HCT116 (cell line): Measurements from ENCODE around the gene UBAC2. TPM values are rescaled to one million over a fixed set of nuclear protein-coding genes. Genes with fewer than 3 reads are reported as not detected.
A peak's percentile ranks its signal among the peaks of the same experiment; 100 is the strongest.

ENCODE experiments used
- ATAC-seq: fragments of 200-7000 bp; cut with Tn5 transposase; 2 replicates; pipeline ENCODE4 v1.9.1; 2020; ENCODE audit warnings: mild to moderate bottlenecking, moderate library complexity
- BruUV-seq: library from RNA; stranded (reverse); fragments of 400-500 nt; replicated peaks from 2 replicates; lab custom pipeline; 2021; lab: Mats Ljungman, UMichigan
- CTCF ChIA-PET: fragments of 300-600 bp; sonication (Branson Sonifier 250); formaldehyde crosslinking; loops from one replicate; lab custom pipeline; 2021; ENCODE audit warnings: antibody characterized with exemption; lab: Charles Lee
- POLR2A ChIA-PET: fragments of 300-600, 350-600 bp; sonication (Branson Sonifier 250); formaldehyde crosslinking; loops from one replicate; lab custom pipeline; 2021; ENCODE audit warnings: antibody characterized with exemption; lab: Charles Lee
- RAD21 ChIA-PET, 2 experiments: fragments of 300-600 bp; sonication (Branson Sonifier 250); formaldehyde crosslinking; loops; one replicate each; lab custom pipeline; 2023; ENCODE audit warnings: low total read pairs in 2 of 2; ENCODE audit not compliant: uncharacterized antibody in 2 of 2, unreplicated experiment in 2 of 2, low non-redundant PET in 1 of 2; lab: Charles Lee
- DNase-seq: peaks from one replicate; pipeline ENCODE4 v3.0.0-alpha.2; 2010; ENCODE audit warnings: low read depth, low spot score
- H2AFZ ChIP-seq: fragments of 200-600 bp; shearing (Covaris generic), sonication (generic); 2 replicates; pipeline ENCODE4 v1.6.1; 2017; ENCODE audit warnings: low read depth, mixed run types, mixed read lengths, antibody characterized with exemption, low read length; ENCODE audit not compliant: poor library complexity, severe bottlenecking
- H3K27ac ChIP-seq: 2 replicates; pipeline ENCODE4 v1.5.1; 2012; ENCODE audit warnings: low read depth, low read length
- H3K27me3 ChIP-seq: fragments of 200-600 bp; sonication (generic); 2 replicates; pipeline ENCODE4 v1.6.1; 2016; ENCODE audit warnings: mixed run types, low read length, mixed read lengths; ENCODE audit not compliant: insufficient read depth
- H3K36me3 ChIP-seq, 2 experiments: fragments of 200-500 bp in 1 of 2; fragments of 200-600 bp in 1 of 2; sonication (Bioruptor generic) in 1 of 2; sonication (generic) in 1 of 2; 2 replicates each; pipeline versions ENCODE4 v1.5.1 to v1.6.1; 2014 to 2016; ENCODE audit warnings: low read length in 2 of 2, inconsistent platforms in 1 of 2, mixed read lengths in 1 of 2, mixed run types in 1 of 2; ENCODE audit not compliant: insufficient read depth in 2 of 2, control insufficient read depth in 1 of 2
- H3K4me1 ChIP-seq, 2 experiments: fragments of 200-600 bp in 1 of 2; sonication (generic) in 1 of 2; 2 replicates each; pipeline versions ENCODE4 v1.5.1 to v1.6.1; 2012 to 2017; ENCODE audit warnings: low read length in 2 of 2, inconsistent platforms in 1 of 2, mild to moderate bottlenecking in 1 of 2, mixed read lengths in 1 of 2, mixed run types in 1 of 2, moderate library complexity in 1 of 2; ENCODE audit not compliant: insufficient read depth in 2 of 2, control insufficient read depth in 1 of 2
- H3K4me2 ChIP-seq: fragments of 200-600 bp; sonication (generic); 2 replicates; pipeline ENCODE4 v1.6.1; 2017; ENCODE audit warnings: mixed run types, low read length, mixed read lengths
- H3K4me3 ChIP-seq, 2 experiments: fragments of 200-600 bp in 1 of 2; sonication (generic) in 1 of 2; replicated peaks in 1 of 2; 2 replicates each; pipeline ENCODE4 v1.5.1; 2011 to 2016; ENCODE audit warnings: low read length in 2 of 2, control low read depth in 1 of 2, low read depth in 1 of 2, mild to moderate bottlenecking in 1 of 2, mixed read lengths in 1 of 2, mixed run types in 1 of 2
- H3K79me2 ChIP-seq: fragments of 200-600 bp; sonication (generic); 2 replicates; pipeline ENCODE4 v1.6.1; 2017; ENCODE audit warnings: mild to moderate bottlenecking, mixed run types, low read length, moderate library complexity, mixed read lengths; ENCODE audit not compliant: insufficient read depth
- H3K9ac ChIP-seq: fragments of 200-600 bp; sonication (generic); 2 replicates; pipeline ENCODE4 v1.6.1; 2016; ENCODE audit warnings: low read length, mixed read lengths
- H3K9me2 ChIP-seq: fragments of 200-600 bp; sonication (generic), shearing (Covaris generic); 2 replicates; pipeline ENCODE4 v1.6.1; 2017; ENCODE audit warnings: mixed run types, mild to moderate bottlenecking, moderate library complexity; ENCODE audit not compliant: insufficient read depth
- H3K9me3 ChIP-seq, 2 experiments: fragments of 200-500 bp in 1 of 2; fragments of 200-600 bp in 1 of 2; sonication (Bioruptor generic) in 1 of 2; sonication (generic) in 1 of 2; 2 replicates each; pipeline ENCODE4 v1.6.1; 2014 to 2017; ENCODE audit warnings: low read length in 2 of 2, mixed read lengths in 2 of 2, inconsistent platforms in 1 of 2, low read depth in 1 of 2, mild to moderate bottlenecking in 1 of 2, mixed run types in 1 of 2, moderate library complexity in 1 of 2; ENCODE audit not compliant: control insufficient read depth in 1 of 2, insufficient read depth in 1 of 2
- H4K20me1 ChIP-seq: fragments of 200-600 bp; sonication (generic), shearing (Covaris generic); 2 replicates; pipeline ENCODE4 v1.6.1; 2017; ENCODE audit warnings: mixed run types, mild to moderate bottlenecking, moderate library complexity; ENCODE audit not compliant: insufficient read depth
- FOSL1 ChIP-seq: IDR thresholded peaks from 2 replicates; pipeline ENCODE4 v1.6.1; 2012; ENCODE audit warnings: low read depth
- POLR2AphosphoS5 ChIP-seq: IDR thresholded peaks from 2 replicates; pipeline ENCODE4 v1.6.1; 2011; ENCODE audit warnings: mild to moderate bottlenecking, low read depth, low read length, moderate library complexity
- intact Hi-C: fragments of 100-400 bp; cut with micrococcal nuclease; formaldehyde crosslinking; loops from 2 replicates; pipeline ENCODE4 v1.10.0; 2022
- total RNA-seq: library from RNA; stranded (reverse); gene quantifications from one replicate; pipeline ENCODE4 v1.2.1, GENCODE V29; 2021; ENCODE audit not compliant: unreplicated experiment
- TF ChIP-seq, protein P1 (sequence below): IDR thresholded peaks from 2 replicates; pipeline ENCODE4 v1.6.1; 2011; ENCODE audit warnings: mild to moderate bottlenecking, low read length, moderate library complexity; ENCODE audit not compliant: insufficient replicate concordance; ENCODE audit errors: extremely low read depth

Gene UBAC2
- total RNA-seq, 1 experiment from 2014 or later = 67.4 TPM

DNA sequence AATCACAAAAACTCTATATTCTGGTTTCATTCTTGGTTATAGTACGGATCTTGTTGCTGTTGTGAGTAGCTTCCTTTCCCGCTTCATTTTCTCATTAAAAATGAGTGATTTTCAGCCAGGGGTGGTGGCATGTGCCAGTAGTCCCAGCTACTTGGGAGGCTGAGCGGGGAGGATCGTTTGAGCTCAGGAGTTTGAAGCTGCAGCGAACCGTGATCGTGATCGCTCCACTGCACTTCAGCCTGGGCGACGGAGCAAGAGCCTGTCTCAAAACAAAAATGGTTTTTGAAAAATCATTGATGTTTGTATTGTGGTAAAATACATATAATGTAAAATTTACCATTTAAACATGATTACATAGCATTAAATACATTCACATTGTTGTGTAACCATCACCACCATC, 229.0 kb downstream of the UBAC2 start:
- RAD21 ChIA-PET = no interaction called here
- intact Hi-C loops = no loop called here
- ATAC-seq = no peak
- no peak for DNase-seq
- Histone ChIP-seq H4K20me1 (no peaks in the 10 kb centered on the region), H3K36me3 (no peaks in the 10 kb centered on the region), H3K9ac (no peak overlapping the region), H3K4me1 (peaks cover 6 to 29% of the 10 kb centered on the region in 2 experiments; a peak in 3 of 4 replicates), H3K4me3 (no peak overlapping the region), H3K79me2 (no peaks in the 10 kb centered on the region), H3K27ac (no peak overlapping the region), H3K9me2 (no peaks in the 10 kb centered on the region), H2AFZ (no peak overlapping the region), H3K4me2 (no peak overlapping the region)
- no TSS peak for BruUV-seq
- POLR2A ChIA-PET = no interaction called here
- CTCF ChIA-PET = no interaction called here
- TF ChIP-seq, protein P1, sequence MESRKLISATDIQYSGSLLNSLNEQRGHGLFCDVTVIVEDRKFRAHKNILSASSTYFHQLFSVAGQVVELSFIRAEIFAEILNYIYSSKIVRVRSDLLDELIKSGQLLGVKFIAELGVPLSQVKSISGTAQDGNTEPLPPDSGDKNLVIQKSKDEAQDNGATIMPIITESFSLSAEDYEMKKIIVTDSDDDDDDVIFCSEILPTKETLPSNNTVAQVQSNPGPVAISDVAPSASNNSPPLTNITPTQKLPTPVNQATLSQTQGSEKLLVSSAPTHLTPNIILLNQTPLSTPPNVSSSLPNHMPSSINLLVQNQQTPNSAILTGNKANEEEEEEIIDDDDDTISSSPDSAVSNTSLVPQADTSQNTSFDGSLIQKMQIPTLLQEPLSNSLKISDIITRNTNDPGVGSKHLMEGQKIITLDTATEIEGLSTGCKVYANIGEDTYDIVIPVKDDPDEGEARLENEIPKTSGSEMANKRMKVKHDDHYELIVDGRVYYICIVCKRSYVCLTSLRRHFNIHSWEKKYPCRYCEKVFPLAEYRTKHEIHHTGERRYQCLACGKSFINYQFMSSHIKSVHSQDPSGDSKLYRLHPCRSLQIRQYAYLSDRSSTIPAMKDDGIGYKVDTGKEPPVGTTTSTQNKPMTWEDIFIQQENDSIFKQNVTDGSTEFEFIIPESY = no peak
- no peak for TF ChIP-seq POLR2AphosphoS5
- TF ChIP-seq, all 23 proteins: peak for 0
- Histone ChIP-seq H3K27me3 (no peaks in the 10 kb centered on the region), H3K9me3 (no peaks in the 10 kb centered on the region)

DNA sequence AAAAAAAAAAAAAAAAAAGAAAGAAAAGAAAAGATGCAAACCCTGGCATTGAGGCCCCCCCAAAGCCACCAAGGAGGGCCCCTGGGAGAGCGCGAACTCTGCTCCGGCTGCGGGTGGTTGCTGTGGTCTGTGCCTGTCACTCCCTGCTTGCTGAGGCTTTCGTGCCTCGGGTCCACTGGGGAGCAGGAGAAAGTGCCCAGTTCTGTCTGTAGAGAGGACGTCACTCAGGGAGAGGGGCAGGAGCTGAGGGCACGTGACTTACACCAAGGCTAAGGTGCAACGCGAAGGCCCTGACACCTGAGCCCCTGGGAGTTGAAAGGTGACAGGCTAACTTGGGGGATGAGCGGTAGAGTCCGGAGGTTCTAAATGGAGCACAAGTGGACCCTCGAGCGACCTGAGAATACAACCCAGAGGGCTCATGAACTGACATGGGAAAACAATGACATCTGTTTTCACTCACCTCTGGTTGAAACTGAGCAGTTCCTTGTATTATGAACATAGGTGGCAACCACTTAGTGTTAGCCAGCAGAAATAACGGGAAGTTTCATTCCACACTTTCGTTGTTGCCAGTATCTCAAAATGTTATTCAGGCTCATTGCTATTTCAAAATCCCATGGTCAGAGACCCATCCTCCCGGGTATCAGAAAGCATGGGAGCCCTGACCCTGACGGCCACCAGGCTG, 231.4 kb downstream of the UBAC2 start:
- peak overlapping the region; percentile 52 for H3K9ac ChIP-seq
- ATAC-seq = no peak

More for the DNA sequence above, 231.4 kb downstream of the UBAC2 start:
- ChIA-PET RAD21 (no interaction called here), POLR2A (no interaction called here), CTCF (no interaction called here)
- BruUV-seq = no TSS peak
- intact Hi-C loops = no loop called here
- Histone ChIP-seq H3K79me2 (no peaks in the 10 kb centered on the region), H3K27ac (no peak overlapping the region), H2AFZ (peak overlapping the region; percentile 47), H3K4me1 (peaks cover 6 to 42% of the 10 kb centered on the region in 2 experiments; a peak in 3 of 4 replicates), H3K9me2 (no peaks in the 10 kb centered on the region), H3K4me2 (peak overlapping the region; percentile 85), H3K36me3 (no peaks in the 10 kb centered on the region), H3K27me3 (no peaks in the 10 kb centered on the region), H4K20me1 (no peaks in the 10 kb centered on the region), H3K4me3 (peak overlapping the region in 1 of 2 experiments; percentile 53), H3K9me3 (no peaks in the 10 kb centered on the region)
- TF ChIP-seq FOSL1 (no peak), POLR2AphosphoS5 (no peak)
- DNase-seq = no peak
